Stomach (tissue), 4 donors: Measurements from ENCODE around the gene LDLRAD2.

ENCODE experiments used
- POLR2AphosphoS5 ChIP-seq, 3 donors: sonication (generic); formaldehyde crosslinking; IDR thresholded peaks; one replicate each; pipeline ENCODE4 v1.6.1; 2016; ENCODE audit warnings: antibody characterized with exemption in 3 of 3
- TF ChIP-seq, protein P1 (sequence below), 7 experiments: fragments of 450-650 bp in 4 of 7; fragments of 200-600 bp in 3 of 7; sonication (generic) in 3 of 7; IDR thresholded peaks; one replicate each; pipeline ENCODE4 v1.5.1; 2016 to 2019; ENCODE audit warnings: antibody characterized with exemption in 7 of 7, control low read depth in 2 of 7, mild to moderate bottlenecking in 1 of 7

DNA sequence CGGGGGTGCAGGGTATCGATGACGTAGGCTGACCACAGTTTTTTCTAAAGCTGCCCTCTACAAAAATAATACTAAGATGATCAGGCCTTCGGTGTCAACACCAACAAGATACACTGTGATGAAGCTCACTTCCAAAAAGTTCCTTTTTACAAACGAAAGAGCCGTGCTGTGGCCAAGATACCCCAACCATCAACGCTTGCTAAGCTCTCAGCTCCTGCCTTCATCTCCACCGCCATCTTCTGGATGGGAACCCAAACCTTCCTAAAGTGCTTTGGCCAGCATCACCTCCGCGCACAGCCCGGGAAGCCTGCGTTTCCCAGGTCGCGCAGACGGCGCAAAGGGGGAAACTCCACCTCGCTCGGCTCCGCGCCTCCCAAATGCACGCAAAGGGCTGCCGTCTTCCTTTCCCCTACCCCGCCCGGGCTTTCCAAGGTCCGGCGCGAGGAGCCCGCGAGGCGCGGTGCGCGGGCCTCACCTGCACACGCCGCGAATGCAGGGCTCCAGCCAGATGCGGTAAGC is 29.7 kb upstream of the LDLRAD2 start:
- TF ChIP-seq, protein P1, sequence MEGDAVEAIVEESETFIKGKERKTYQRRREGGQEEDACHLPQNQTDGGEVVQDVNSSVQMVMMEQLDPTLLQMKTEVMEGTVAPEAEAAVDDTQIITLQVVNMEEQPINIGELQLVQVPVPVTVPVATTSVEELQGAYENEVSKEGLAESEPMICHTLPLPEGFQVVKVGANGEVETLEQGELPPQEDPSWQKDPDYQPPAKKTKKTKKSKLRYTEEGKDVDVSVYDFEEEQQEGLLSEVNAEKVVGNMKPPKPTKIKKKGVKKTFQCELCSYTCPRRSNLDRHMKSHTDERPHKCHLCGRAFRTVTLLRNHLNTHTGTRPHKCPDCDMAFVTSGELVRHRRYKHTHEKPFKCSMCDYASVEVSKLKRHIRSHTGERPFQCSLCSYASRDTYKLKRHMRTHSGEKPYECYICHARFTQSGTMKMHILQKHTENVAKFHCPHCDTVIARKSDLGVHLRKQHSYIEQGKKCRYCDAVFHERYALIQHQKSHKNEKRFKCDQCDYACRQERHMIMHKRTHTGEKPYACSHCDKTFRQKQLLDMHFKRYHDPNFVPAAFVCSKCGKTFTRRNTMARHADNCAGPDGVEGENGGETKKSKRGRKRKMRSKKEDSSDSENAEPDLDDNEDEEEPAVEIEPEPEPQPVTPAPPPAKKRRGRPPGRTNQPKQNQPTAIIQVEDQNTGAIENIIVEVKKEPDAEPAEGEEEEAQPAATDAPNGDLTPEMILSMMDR (IDR thresholded peaks at IDR 0.05) = no peak
- TF ChIP-seq POLR2AphosphoS5 (IDR thresholded peaks at IDR 0.05) = no peak
